Calu3 (cell line): ENCODE measurements around the gene CSTB. TPM values are rescaled to one million over a fixed set of nuclear protein-coding genes. Genes with fewer than 3 reads are reported as not detected.

Experiments used
- BruUV-seq: library from RNA; stranded (reverse); fragments of 400-500 nt; replicated peaks from 2 replicates; lab custom pipeline; 2021; lab: Mats Ljungman, UMichigan
- CTCF ChIA-PET: fragments of 300-600 bp; sonication (Branson Sonifier 250); formaldehyde crosslinking; loops from one replicate; lab custom pipeline; 2022; ENCODE audit warnings: antibody characterized with exemption; lab: Charles Lee
- DNase-seq: peaks from one replicate; pipeline ENCODE4 v3.0.0; 2022
- H3K27ac Mint-ChIP-seq: one replicate; pipeline ENCODE4 v1.8.0; 2022; ENCODE audit warnings: mixed read lengths; ENCODE audit not compliant: unreplicated experiment
- H3K27me3 Mint-ChIP-seq: one replicate; pipeline ENCODE4 v1.8.0; 2022; ENCODE audit warnings: mixed read lengths; ENCODE audit not compliant: unreplicated experiment
- H3K36me3 Mint-ChIP-seq: one replicate; pipeline ENCODE4 v1.8.0; 2022; ENCODE audit warnings: mild to moderate bottlenecking, moderate library complexity, mixed read lengths; ENCODE audit not compliant: insufficient read depth, unreplicated experiment
- H3K4me1 Mint-ChIP-seq: one replicate; pipeline ENCODE4 v1.8.0; 2022; ENCODE audit warnings: mild to moderate bottlenecking, low read depth, mixed read lengths; ENCODE audit not compliant: unreplicated experiment
- H3K4me3 Mint-ChIP-seq: one replicate; pipeline ENCODE4 v1.8.0; 2022; ENCODE audit warnings: mild to moderate bottlenecking, low read depth, moderate library complexity, mixed read lengths; ENCODE audit not compliant: unreplicated experiment
- H3K9me3 Mint-ChIP-seq: one replicate; pipeline ENCODE4 v1.8.0; 2022; ENCODE audit warnings: low read depth, mixed read lengths; ENCODE audit not compliant: unreplicated experiment
- CTCF ChIP-seq: fragments of 200-600 bp; IDR thresholded peaks from one replicate; pipeline ENCODE4 v1.8.0; 2022; ENCODE audit warnings: antibody characterized with exemption; ENCODE audit not compliant: unreplicated experiment
- intact Hi-C: fragments of 100-400 bp; cut with micrococcal nuclease; formaldehyde crosslinking; loops from one replicate; pipeline ENCODE4 v1.10.0; 2022; ENCODE audit not compliant: unreplicated experiment
- total RNA-seq: library from RNA; stranded (reverse); gene quantifications from 2 replicates; pipeline ENCODE4 v1.2.3, GENCODE V29; 2022

The CSTB gene
- total RNA-seq, 1 experiment from 2014 or later = 105 TPM

GRCh38 chr21:43753439-43753799 lies 22.7 kb downstream of the CSTB start:
- no peaks in the 10 kb centered on the region for H3K27me3 Mint-ChIP-seq
- BruUV-seq = no TSS peak
- no peaks in the 10 kb centered on the region for H3K4me1 Mint-ChIP-seq

DNA sequence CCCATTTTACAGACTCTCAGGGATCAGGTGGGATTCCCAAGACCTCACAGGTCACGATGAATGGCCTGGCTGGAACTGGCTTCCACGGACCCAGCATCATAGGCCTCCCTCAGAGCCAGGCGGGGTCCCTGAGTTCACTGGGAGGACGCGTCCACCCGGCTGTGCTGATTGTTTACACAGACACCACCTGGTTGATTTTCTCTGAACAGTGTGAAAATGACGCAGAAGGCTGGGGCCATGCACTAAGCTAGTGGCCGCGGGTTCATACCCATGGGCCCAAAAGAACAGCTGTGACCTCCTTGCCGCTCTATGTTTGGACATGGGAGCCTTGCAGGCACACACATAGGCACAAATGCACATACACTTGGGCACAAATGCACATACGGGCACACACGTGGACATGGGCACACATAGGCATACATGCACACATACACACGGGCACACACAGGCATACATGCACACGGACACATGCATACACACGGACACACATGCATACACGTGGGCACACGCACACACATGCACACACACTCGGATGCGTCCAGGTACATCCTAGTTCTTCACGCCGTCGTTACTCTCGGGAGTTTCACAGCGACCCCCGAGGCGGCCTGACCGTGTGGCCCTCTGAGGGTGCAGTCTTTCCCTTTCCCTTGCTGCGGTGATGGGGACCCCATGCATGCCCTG lies 23.2 kb downstream of the CSTB start:
- Mint-ChIP-seq H3K27ac (no peak overlapping the region), H3K27me3 (no peaks in the 10 kb centered on the region), H3K4me1 (no peaks in the 10 kb centered on the region), H3K4me3 (no peak overlapping the region), H3K9me3 (no peaks in the 10 kb centered on the region), H3K36me3 (peaks cover 42% of the 10 kb centered on the region)
- no peak for DNase-seq
- intact Hi-C loops = no loop called here
- BruUV-seq = no TSS peak
- TF ChIP-seq CTCF = no peak
- CTCF ChIA-PET = no interaction called here

More at GRCh38 chr21:43753439-43753799, 22.7 kb downstream of the CSTB start:
- no peak for TF ChIP-seq CTCF
- intact Hi-C loops = no loop called here
- Mint-ChIP-seq H3K36me3 (peaks cover 41% of the 10 kb centered on the region), H3K27ac (no peak overlapping the region), H3K4me3 (no peak overlapping the region), H3K9me3 (no peaks in the 10 kb centered on the region)
- DNase-seq = no peak
- CTCF ChIA-PET = no interaction called here

DNA sequence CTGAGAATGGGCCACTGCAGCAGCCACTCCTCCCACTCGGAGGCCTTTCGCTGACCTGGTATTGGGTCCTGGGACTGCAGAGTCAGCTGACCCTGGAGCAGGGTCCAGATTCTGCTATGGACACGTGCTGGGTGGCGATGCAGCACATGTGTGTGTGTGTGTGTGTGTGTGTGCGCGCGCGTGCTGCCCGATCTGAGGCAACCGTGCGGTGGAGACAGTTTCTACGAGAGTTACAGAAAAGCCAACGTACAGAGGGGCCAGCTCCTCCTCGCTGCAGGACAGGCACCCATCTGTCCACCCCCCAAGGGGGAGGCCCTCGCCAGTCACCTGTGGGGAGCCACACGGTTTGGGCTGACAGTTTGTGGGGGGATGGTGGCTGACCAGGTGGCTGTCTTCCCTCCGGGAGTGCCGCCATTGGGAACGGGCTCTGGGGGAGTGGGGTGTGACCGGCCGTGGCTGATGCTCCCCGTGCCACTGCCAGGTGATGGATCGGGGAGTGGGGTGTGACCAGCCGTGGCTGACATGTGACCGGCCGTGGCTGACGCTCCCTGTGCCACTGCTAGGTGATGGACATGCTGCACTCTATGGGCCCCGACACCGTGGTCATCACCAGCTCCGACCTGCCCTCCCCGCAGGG lies 24.0 kb downstream of the CSTB start:
- H3K9me3 Mint-ChIP-seq = no peaks in the 10 kb centered on the region
- no peak for DNase-seq
- H3K4me1 Mint-ChIP-seq = no peaks in the 10 kb centered on the region
- intact Hi-C loops = no loop called here
- no peak for TF ChIP-seq CTCF
- no peaks in the 10 kb centered on the region for H3K27me3 Mint-ChIP-seq
- BruUV-seq = no TSS peak
- peaks cover 51% of the 10 kb centered on the region for H3K36me3 Mint-ChIP-seq
- no peak overlapping the region for H3K4me3 Mint-ChIP-seq
- no peak overlapping the region for H3K27ac Mint-ChIP-seq
- CTCF ChIA-PET = no interaction called here

DNA sequence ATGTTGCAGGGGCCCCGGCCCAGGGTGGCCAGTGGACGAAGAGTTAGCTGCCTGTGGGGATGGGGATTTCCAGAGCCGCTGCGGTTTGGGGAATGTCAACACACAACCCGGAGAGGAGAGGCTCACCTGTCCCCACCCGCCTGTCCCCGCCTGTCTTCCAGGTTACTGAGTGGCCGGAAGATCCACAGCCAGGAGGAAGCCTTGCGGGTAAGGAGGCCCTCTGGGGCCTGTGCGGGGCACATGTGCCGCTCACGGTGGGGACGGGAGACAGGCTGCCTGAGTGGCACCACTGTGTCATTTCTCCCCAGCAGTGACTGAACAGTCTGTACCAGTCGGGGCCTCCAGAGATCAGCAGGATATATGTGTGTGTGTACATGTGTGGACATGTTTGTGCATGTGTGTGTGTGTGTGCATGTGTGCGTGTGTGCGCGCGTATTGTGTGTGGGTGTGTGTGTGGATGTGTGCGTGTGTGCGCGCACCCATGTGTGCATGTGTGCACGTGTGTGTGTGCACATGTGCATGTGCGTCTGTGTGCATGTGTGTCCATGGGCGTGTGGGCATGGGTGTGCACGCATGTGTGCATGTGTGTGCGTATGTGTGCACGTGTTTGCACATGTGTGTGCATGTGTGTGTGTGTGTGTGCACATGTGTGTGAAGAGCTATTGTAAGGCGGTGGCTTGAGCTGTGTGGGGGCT lies 25.6 kb downstream of the CSTB start:
- Mint-ChIP-seq H3K36me3 (peaks cover 55% of the 10 kb centered on the region), H3K27ac (no peak overlapping the region)

More for the DNA sequence above, 25.6 kb downstream of the CSTB start:
- BruUV-seq = no TSS peak
- no peak overlapping the region for H3K4me3 Mint-ChIP-seq
- CTCF ChIA-PET = no interaction called here
- no peaks in the 10 kb centered on the region for H3K9me3 Mint-ChIP-seq
- no peaks in the 10 kb centered on the region for H3K27me3 Mint-ChIP-seq
- TF ChIP-seq CTCF = no peak
- H3K4me1 Mint-ChIP-seq = no peaks in the 10 kb centered on the region
- intact Hi-C loops = no loop called here
- no peak for DNase-seq
